ENCODE measurements around the gene ROBO2.

Gene ROBO2, protein sequence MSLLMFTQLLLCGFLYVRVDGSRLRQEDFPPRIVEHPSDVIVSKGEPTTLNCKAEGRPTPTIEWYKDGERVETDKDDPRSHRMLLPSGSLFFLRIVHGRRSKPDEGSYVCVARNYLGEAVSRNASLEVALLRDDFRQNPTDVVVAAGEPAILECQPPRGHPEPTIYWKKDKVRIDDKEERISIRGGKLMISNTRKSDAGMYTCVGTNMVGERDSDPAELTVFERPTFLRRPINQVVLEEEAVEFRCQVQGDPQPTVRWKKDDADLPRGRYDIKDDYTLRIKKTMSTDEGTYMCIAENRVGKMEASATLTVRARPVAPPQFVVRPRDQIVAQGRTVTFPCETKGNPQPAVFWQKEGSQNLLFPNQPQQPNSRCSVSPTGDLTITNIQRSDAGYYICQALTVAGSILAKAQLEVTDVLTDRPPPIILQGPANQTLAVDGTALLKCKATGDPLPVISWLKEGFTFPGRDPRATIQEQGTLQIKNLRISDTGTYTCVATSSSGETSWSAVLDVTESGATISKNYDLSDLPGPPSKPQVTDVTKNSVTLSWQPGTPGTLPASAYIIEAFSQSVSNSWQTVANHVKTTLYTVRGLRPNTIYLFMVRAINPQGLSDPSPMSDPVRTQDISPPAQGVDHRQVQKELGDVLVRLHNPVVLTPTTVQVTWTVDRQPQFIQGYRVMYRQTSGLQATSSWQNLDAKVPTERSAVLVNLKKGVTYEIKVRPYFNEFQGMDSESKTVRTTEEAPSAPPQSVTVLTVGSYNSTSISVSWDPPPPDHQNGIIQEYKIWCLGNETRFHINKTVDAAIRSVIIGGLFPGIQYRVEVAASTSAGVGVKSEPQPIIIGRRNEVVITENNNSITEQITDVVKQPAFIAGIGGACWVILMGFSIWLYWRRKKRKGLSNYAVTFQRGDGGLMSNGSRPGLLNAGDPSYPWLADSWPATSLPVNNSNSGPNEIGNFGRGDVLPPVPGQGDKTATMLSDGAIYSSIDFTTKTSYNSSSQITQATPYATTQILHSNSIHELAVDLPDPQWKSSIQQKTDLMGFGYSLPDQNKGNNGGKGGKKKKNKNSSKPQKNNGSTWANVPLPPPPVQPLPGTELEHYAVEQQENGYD (N-terminal part only)

DNA sequence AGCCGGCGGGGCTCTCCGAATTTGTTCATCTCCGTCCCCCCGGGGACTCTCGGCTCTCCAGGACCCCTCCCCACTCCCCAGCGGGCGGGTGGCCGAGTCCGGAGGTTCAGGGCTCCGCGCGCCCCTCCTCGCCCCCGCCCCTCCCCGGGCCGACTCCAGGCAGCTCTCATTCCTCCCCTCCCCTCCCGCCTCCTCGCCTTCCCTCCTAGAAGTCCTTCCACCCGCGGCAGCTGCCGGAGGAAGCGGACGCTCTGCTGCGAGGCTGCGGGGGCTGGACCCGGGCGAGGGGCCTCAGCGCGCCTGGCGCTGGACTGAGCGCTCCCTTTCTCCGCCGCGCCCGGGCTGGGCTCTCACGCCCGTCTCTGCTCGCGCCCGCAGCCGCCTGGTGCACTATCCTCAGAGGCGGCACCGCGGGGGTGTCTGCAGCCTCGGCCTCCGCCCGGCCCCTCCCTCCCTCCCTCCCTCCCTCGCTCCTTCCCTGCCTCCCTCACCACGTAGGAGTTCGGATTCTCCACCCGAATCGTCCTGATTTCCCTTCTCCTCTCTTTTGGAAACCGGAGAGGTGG is at the start of gene ROBO2:
Gene ROBO2, plus strand, starts transcription at position 494 of the 566 bp plus-strand sequence. CDS start 687 bp downstream, outside the sequence.
- peak; percentile 87 for DNase-seq

DNA sequence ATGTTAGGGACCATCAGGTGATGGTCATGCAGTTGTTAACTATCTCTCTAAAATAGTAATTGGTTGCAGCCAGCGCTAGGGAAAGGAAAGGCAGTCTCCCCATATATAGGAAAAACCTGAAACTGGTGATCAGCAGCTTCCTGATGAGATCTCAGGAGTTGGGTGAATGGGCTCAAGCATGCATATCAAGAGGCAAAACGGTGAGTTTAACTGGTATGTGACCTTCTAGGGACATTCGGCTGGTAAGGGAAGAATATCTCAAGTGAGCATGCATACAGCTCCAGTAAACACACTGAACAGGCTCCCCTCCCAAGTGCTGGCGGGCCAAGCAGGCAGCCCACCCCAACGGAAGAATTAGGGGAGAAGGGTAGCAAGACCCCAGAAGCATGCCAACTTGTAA is 49.3 kb upstream of the ROBO2 start:
- DNase-seq: no peak

GRCh38 chr3:76991165-76991564 is 48.7 kb upstream of the ROBO2 start:
- no peak for DNase-seq

DNA sequence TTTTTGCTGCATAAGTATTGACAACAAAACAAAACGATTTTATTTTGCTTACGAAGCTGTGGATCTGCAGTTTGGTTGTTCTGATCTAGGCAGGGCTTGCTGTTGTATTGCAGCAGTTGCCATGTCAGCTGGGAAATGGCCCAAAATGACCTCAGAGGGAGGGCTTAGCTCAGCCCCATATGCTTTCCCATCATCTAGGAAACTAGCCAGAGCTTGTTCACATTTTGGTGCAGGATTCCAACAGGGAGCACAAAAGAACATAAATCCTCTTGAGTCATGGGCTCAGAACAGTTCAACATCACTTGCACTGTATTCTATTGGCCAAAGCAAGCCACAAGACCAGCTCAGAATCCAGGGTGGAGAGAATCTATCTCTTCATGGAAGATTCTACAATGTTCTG is 42.2 kb upstream of the ROBO2 start:
- DNase-seq: no peak

GRCh38 chr3:76998555-76998954 is 41.3 kb upstream of the ROBO2 start:
- no peak for DNase-seq

DNA sequence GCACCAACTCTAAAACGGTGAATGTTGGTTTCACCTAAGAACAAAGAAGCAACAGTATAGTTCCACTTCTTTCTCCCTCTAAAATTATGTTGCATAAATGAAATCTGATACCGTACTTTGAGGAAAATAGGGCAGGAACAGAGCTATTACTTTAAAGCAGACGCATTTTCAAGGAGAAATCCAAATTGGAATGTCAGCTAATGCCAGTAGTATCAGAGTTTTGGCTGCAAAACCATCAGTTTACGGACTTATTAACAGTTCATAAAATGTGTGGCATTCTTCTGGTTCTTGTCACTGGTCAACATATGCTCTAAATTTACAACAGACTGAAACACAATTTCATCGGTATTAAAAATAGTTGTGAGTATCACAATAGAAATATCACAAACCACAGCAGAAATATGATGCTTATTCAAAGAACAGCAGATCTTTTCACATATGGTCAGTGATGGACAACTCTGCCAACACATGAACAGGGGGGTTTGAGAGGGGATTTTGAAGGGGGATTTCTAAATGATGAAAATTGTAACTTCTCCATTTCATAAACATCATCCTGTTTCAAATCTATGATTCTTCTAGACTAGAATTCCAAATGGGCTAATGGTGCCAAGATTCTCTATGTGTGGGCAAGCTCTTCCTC is 38.7 kb upstream of the ROBO2 start:
- no peak for DNase-seq

DNA sequence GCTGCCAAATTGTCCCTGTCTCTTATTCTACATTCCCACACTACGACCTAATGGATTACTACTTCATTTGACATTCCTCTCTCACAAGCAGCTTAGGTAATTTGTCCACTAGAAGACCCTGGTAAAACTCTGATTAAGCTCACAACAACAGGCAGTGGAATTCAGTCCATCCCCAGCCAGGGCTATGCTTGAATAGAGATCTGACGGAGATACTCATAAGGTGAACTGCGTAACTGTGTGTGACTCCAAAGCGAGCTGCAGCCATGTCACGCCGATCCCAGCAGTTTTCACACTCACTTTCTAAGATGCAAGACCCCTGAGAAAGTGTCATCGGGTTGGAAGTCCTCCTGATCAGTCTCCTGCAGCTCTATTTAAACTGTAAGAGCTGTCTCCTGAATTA is 25.7 kb upstream of the ROBO2 start:
- no peak for DNase-seq

- DNase-seq: no peak
Measured at GRCh38 chr3:77025471-77025870, 14.4 kb upstream of the ROBO2 start.

DNA sequence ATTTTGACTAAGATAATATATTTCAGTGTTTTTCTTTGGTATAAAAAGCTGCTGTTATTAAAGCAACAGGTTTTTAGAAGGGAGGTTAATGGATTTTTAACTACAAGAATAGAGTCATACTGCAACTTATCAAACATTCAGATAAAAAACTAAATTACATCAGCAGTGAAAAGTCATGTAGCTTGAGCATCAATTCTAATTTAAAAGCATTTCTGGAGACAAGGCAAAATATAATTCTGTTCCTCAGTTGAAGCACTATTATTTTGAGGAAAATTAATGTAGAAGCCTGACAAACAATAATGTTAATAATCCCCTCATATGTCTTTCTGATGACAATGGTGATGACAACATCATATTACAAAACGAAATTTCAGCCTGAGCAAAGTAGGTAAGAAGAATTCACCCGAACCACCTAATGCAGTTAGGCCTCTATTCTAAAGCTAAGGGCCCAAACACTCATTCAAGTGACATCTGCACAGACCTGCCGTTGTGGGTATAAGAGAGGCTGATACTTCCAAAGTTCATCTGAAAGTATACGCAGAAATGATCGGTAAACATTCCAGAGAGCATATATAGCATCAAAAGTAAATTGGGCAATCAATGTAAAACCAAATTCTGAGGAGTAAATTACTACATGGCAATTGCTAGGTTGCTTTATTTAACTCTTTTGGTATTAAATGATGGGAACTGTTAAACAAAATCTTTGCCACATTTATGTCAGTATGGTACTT is 12.8 kb upstream of the ROBO2 start:
- no peak for DNase-seq

DNA sequence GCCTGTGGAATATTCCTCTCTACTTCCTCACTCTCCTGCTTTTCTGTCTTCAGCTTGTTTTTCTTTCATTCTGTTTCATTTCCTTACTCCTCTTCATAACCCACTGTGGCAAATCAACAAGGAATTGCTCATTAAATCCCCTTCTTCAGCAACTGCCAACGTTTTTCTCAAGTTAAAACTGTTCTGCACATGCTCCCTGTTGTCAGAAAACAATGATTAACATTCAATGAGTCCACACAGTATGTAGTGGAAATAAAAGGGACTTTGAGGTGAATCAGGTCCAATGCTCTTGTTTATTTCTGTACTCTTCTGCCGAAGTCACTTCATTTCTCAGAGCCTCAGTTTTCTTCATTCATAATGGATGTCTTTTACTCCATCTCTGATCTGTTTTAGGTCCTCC is 11.9 kb upstream of the ROBO2 start:
- DNase-seq: no peak

- DNase-seq: peak; percentile 84
Measured at GRCh38 chr3:77038468-77038929, 1.4 kb upstream of the ROBO2 start.

- no peak for DNase-seq
Measured at GRCh38 chr3:77038930-77039605, 831 bp upstream of the ROBO2 start.

DNA sequence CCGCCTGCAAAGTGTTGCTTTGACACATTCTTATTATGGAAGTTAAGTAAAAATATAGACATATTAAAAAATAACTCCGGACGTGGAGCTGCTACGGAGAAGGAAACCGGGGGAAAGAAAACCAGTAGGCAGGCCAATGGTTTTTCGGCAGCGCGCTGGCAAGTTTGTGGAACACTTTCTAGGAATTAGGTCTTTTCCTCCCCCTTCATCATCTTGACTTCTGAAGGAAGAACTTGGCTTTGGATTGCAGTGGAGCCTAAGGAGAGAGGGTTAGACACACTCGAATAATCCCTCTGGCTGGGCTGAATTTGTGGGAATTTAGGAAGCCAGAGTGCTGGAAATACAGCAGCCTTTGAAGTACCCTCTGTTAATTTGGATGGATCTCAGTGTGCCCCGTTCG is 317 bp downstream of the ROBO2 start:
- no peak for DNase-seq

DNA sequence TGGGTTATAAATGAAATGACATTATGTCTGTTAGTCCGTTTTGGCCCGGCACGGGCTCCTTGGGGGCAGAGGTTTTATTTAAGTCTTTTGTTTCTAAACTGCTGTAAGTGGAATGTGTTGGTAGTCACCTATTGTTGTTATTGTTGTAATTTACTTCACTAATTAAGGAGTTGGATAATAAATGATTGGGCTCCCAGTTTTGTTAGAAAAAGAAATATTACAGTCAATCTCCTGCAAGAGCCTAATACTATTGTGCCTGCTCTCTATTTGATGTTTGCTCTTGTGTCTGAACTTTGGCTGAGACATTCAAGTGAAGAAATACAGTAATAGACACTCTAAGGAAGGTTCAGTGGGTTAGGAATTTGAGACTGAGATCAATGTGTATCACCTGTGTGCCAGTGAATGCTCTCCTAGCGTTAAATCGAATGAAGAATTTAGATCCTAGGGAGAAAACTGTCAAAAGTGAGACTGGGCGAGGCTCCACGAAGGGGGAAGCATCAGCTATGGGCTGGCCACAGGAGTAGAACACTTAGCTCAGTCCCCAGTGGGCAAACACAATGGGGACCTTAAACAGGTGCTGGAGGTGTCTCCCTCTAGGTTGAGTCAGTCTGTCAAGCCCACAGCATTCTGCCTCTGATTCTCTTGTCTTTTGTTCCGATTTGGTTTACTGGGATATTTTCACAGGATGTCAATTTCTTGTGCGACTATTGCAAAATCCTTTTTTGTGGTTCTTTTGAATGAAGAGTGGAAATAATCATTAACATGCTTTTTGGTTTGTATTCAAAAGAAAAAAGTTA is 1.2 kb downstream of the ROBO2 start:
- peak; percentile 31 for DNase-seq

DNA sequence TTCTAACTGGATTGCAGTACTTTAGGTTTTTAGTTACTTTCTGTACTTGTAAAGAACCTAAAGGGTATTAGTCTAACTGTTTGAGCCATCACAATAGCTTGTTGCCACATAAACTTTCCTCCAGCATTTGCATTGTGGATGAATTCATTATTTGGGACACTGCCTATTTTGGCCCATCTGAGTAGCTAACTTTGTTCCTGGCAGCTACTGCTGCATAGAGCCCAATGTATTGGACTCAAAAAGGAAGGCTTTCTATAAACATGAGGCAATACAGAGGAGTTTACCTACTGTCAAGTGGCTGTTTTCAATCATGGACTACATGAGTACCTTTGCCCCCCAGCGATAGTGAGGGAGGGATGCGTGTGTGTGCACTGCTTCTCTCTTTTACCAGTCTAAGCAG is 1.9 kb downstream of the ROBO2 start:
- no peak for DNase-seq

- DNase-seq: no peak
Measured at GRCh38 chr3:77042343-77042742, 2.4 kb downstream of the ROBO2 start.

DNA sequence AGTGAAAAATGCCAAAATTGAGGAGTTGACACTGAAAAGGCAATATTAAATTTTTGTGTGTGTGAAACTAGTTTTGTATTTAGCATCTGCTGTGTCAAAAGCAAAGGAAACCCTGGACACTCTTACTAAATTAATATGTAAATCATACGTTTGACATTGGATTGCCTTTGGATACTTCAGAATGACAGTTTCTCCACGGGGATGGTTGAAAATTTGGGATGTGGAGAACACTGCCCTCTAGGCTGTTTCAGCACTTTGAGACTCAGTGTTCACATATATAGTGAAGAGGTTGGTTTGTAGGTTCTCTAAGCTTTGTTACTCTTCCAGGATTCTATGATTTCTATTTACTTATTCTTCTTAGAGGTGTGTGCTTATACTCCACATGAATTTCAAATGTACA is 3.0 kb downstream of the ROBO2 start:
- no peak for DNase-seq

- no peak for DNase-seq
Measured at GRCh38 chr3:77045686-77046085, 5.8 kb downstream of the ROBO2 start.

DNA sequence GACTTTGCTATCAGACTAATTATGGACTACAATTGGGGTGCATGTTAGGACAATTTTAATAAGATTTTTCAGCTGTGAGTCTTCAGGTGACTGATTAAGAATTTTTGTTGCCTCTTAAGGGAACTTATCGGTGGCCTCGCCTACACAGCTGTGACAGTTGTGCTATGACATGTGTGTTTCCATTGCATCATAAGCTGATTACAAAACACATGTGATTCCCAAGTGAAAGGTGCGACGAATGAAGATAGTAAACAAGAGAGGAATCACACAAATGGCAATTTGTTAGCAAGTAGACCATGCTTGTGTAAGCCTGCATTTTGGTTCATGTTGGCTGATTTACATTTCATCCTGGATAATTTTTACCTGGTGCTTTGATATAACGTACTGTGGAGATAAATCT is 8.3 kb downstream of the ROBO2 start:
- no peak for DNase-seq

GRCh38 chr3:77051591-77051990 is 11.7 kb downstream of the ROBO2 start:
- DNase-seq: no peak

All from left hindlimb (tissue), 1 donor.